Measurements from ENCODE around the gene MGAT5. TPM values are rescaled to one million over a fixed set of nuclear protein-coding genes. Genes with fewer than 3 reads are reported as not detected.

Gene MGAT5
- total RNA-seq, 1 experiment from 2014 or later, result 52.4 TPM

DNA sequence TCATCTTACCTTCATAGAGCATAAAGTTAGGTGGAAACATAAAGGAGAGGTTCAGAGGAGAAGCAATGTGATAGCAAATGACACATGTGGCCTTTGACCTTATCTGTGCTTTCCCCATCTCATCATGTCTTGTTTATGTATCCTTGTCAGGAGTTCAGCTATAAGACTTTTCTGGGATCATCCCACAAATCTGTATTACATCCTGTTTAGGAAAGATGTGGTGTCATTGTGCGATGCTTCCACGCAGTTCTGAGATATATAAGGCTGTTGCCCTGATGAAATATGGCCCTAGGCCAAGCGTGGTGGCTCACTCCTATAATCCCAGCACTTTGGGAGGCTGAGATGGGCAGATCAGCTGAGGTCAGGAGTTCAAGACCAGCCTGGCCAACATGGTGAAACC is 15.5 kb upstream of the MGAT5 start:
- Mint-ChIP-seq H3K27ac (no peak overlapping the region), H3K4me1 (peaks cover 6% of the 10 kb centered on the region), H3K27me3 (ENCODE audit: low read depth) (no peaks in the 10 kb centered on the region), H3K9me3 (no peaks in the 10 kb centered on the region), H3K36me3 (no peaks in the 10 kb centered on the region), H3K4me3 (no peak overlapping the region)
- ATAC-seq (no peak), DNase-seq (ENCODE audit: low spot score) (no peak)
- TF ChIP-seq ZNF425 (CRISPR knock-in tag; conservative IDR thresholded peaks at IDR 0.05) (no peak), KAT7 (CRISPR knock-in tag; IDR thresholded peaks at IDR 0.05; ENCODE audit: borderline replicate concordance) (no peak), FOXP1 (CRISPR knock-in tag; IDR thresholded peaks at IDR 0.05; ENCODE audit: borderline replicate concordance) (no peak), USF1 (CRISPR knock-in tag; IDR thresholded peaks at IDR 0.05) (no peak), CREM (CRISPR knock-in tag; IDR thresholded peaks at IDR 0.05) (no peak), E2F5 (CRISPR knock-in tag; IDR thresholded peaks at IDR 0.05) (no peak), ZNF396 (CRISPR knock-in tag; IDR thresholded peaks at IDR 0.05; ENCODE audit: borderline replicate concordance) (no peak), CBFB (CRISPR knock-in tag; IDR thresholded peaks at IDR 0.05; ENCODE audit: low read depth) (no peak), E2F1 (CRISPR knock-in tag; IDR thresholded peaks at IDR 0.05) (no peak), EMX1 (CRISPR knock-in tag; IDR thresholded peaks at IDR 0.05) (no peak), ELF4 (CRISPR knock-in tag; IDR thresholded peaks at IDR 0.05; ENCODE audit: low read depth) (no peak), CREB1 (CRISPR knock-in tag; IDR thresholded peaks at IDR 0.05) (no peak)
- TF ChIP-seq, protein P1, sequence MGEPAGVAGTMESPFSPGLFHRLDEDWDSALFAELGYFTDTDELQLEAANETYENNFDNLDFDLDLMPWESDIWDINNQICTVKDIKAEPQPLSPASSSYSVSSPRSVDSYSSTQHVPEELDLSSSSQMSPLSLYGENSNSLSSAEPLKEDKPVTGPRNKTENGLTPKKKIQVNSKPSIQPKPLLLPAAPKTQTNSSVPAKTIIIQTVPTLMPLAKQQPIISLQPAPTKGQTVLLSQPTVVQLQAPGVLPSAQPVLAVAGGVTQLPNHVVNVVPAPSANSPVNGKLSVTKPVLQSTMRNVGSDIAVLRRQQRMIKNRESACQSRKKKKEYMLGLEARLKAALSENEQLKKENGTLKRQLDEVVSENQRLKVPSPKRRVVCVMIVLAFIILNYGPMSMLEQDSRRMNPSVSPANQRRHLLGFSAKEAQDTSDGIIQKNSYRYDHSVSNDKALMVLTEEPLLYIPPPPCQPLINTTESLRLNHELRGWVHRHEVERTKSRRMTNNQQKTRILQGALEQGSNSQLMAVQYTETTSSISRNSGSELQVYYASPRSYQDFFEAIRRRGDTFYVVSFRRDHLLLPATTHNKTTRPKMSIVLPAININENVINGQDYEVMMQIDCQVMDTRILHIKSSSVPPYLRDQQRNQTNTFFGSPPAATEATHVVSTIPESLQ (CRISPR knock-in tag; IDR thresholded peaks at IDR 0.05), result no peak
- POLR2A ChIA-PET, result no interaction called here
- CTCF ChIA-PET, result interaction anchor here (1.4 to 1.7 kb wide), 2 partner anchors 10 to 212 kb away, joined by 5 read pairs; no protein-coding TSS in a partner anchor

GRCh38 chr2:134240061-134240460 is 13.8 kb upstream of the MGAT5 start:
- POLR2A ChIA-PET, result no interaction called here
- H3K4me3 Mint-ChIP-seq, result no peak overlapping the region
- TF ChIP-seq, protein P1 (CRISPR knock-in tag; IDR thresholded peaks at IDR 0.05), result no peak
- no peak for TF ChIP-seq GTF2I (CRISPR knock-in tag; conservative IDR thresholded peaks at IDR 0.05)
- no peak for TF ChIP-seq GABPB1 (CRISPR knock-in tag; IDR thresholded peaks at IDR 0.05)
- TF ChIP-seq CREB1 (CRISPR knock-in tag; IDR thresholded peaks at IDR 0.05), result no peak
- no peak for TF ChIP-seq RELA (CRISPR knock-in tag; IDR thresholded peaks at IDR 0.05; ENCODE audit: borderline replicate concordance)
- TF ChIP-seq ATF1 (CRISPR knock-in tag; IDR thresholded peaks at IDR 0.05), result no peak
- TF ChIP-seq SMAD4 (CRISPR knock-in tag; IDR thresholded peaks at IDR 0.05), result no peak
- no peak for TF ChIP-seq NFYB (CRISPR knock-in tag; conservative IDR thresholded peaks at IDR 0.05; ENCODE audit: low read depth)
- TF ChIP-seq, protein P2, sequence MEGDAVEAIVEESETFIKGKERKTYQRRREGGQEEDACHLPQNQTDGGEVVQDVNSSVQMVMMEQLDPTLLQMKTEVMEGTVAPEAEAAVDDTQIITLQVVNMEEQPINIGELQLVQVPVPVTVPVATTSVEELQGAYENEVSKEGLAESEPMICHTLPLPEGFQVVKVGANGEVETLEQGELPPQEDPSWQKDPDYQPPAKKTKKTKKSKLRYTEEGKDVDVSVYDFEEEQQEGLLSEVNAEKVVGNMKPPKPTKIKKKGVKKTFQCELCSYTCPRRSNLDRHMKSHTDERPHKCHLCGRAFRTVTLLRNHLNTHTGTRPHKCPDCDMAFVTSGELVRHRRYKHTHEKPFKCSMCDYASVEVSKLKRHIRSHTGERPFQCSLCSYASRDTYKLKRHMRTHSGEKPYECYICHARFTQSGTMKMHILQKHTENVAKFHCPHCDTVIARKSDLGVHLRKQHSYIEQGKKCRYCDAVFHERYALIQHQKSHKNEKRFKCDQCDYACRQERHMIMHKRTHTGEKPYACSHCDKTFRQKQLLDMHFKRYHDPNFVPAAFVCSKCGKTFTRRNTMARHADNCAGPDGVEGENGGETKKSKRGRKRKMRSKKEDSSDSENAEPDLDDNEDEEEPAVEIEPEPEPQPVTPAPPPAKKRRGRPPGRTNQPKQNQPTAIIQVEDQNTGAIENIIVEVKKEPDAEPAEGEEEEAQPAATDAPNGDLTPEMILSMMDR (IDR thresholded peaks at IDR 0.05), result no peak
- TF ChIP-seq NR3C1 (CRISPR knock-in tag; conservative IDR thresholded peaks at IDR 0.05; ENCODE audit: low read depth), result no peak
- TF ChIP-seq, protein P3, sequence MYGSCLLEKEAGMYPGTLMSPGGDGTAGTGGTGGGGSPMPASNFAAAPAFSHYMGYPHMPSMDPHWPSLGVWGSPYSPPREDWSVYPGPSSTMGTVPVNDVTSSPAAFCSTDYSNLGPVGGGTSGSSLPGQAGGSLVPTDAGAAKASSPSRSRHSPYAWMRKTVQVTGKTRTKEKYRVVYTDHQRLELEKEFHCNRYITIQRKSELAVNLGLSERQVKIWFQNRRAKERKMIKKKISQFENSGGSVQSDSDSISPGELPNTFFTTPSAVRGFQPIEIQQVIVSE (CRISPR knock-in tag; IDR thresholded peaks at IDR 0.05; ENCODE audit: borderline replicate concordance), result no peak
- no peaks in the 10 kb centered on the region for H3K27me3 Mint-ChIP-seq (ENCODE audit: low read depth)
- H3K4me1 Mint-ChIP-seq, result peaks cover 11% of the 10 kb centered on the region
- DNase-seq (ENCODE audit: low spot score), result no peak
- CTCF ChIA-PET, result interaction anchor here (0.6 to 1.0 kb wide), 3 partner anchors 12 to 172 kb away, joined by 3 to 5 read pairs (median 3); no protein-coding TSS in a partner anchor
- H3K36me3 Mint-ChIP-seq, result no peaks in the 10 kb centered on the region
- no peaks in the 10 kb centered on the region for H3K9me3 Mint-ChIP-seq
- H3K27ac Mint-ChIP-seq, result no peak overlapping the region
- no peak for ATAC-seq
